A673 (cell line): Measurements from ENCODE around the gene WNK2. TPM values are rescaled to one million over a fixed set of nuclear protein-coding genes. Genes with fewer than 3 reads are reported as not detected.
"Not testable (repeated sequence)": the region's sequence is repeated elsewhere in the genome, so short reads cannot be mapped to it uniquely, and the experiment has no call there.

ENCODE experiments used
- BruUV-seq: library from RNA; stranded (reverse); fragments of 400-500 nt; replicated peaks from 2 replicates; lab custom pipeline; 2021; lab: Mats Ljungman, UMichigan
- CTCF ChIA-PET: fragments of 300-600 bp; sonication (Branson Sonifier 250); formaldehyde crosslinking; loops from one replicate; lab custom pipeline; 2022; ENCODE audit warnings: antibody characterized with exemption; lab: Charles Lee
- POLR2A ChIA-PET: fragments of 300-600 bp; sonication (Branson Sonifier 250); formaldehyde crosslinking; loops from one replicate; lab custom pipeline; 2022; ENCODE audit warnings: antibody characterized with exemption; ENCODE audit not compliant: low non-redundant PET; lab: Charles Lee
- DNase-seq: peaks from one replicate; pipeline ENCODE4 v3.0.0-alpha.2; 2015; ENCODE audit warnings: low spot score
- H3K27ac ChIP-seq: fragments of 200-600 bp; sonication (generic); 2 replicates; pipeline ENCODE4 v1.5.1; 2016; ENCODE audit warnings: mixed run types, low read depth, mild to moderate bottlenecking, mixed read lengths, antibody characterized with exemption, low read length; ENCODE audit not compliant: poor library complexity, severe bottlenecking
- H3K27me3 ChIP-seq: fragments of 200-600 bp; sonication (generic); replicated peaks from 2 replicates; pipeline ENCODE4 v1.6.1; 2017; ENCODE audit warnings: mixed run types, low read depth, mild to moderate bottlenecking, mixed read lengths, antibody characterized with exemption, low read length; ENCODE audit not compliant: insufficient read depth, poor library complexity
- H3K36me3 ChIP-seq: fragments of 200-600 bp; sonication (generic); 2 replicates; pipeline ENCODE4 v1.6.1; 2016; ENCODE audit warnings: mixed run types, mild to moderate bottlenecking, mixed read lengths, antibody characterized with exemption, low read length; ENCODE audit not compliant: insufficient read depth, poor library complexity, severe bottlenecking
- H3K4me1 ChIP-seq: fragments of 200-600 bp; sonication (generic); 2 replicates; pipeline ENCODE4 v1.6.1; 2017; ENCODE audit warnings: mixed run types, mild to moderate bottlenecking, mixed read lengths, antibody characterized with exemption, low read length; ENCODE audit not compliant: insufficient read depth, poor library complexity, severe bottlenecking
- H3K4me3 ChIP-seq: fragments of 200-600 bp; sonication (generic); 2 replicates; pipeline ENCODE4 v1.5.1; 2016; ENCODE audit warnings: low read depth, mixed run types, mild to moderate bottlenecking, mixed read lengths, low read length; ENCODE audit not compliant: poor library complexity, severe bottlenecking
- H3K9me3 ChIP-seq: fragments of 200-600 bp; sonication (generic); 2 replicates; pipeline ENCODE4 v1.6.1; 2016; ENCODE audit warnings: mixed run types, low read depth, mild to moderate bottlenecking, mixed read lengths, antibody characterized with exemption, low read length; ENCODE audit not compliant: poor library complexity, severe bottlenecking
- CTCF ChIP-seq: fragments of 300-800, 200-600 bp; sonication (generic); conservative IDR thresholded peaks from 2 replicates; pipeline ENCODE4 v1.5.1; 2017; ENCODE audit warnings: low read depth, mild to moderate bottlenecking, antibody characterized with exemption, low read length, moderate library complexity, mixed read lengths
- EZH2 ChIP-seq: fragments of 200-600 bp; sonication (generic); IDR thresholded peaks from 2 replicates; pipeline ENCODE4 v1.6.1; 2017; ENCODE audit warnings: borderline replicate concordance, low read depth, mild to moderate bottlenecking, mixed read lengths, antibody characterized with exemption, low read length; ENCODE audit not compliant: poor library complexity, severe bottlenecking
- intact Hi-C: fragments of 100-400 bp; cut with micrococcal nuclease; formaldehyde crosslinking; loops from one replicate; pipeline ENCODE4 v1.10.0; 2022; ENCODE audit not compliant: unreplicated experiment
- total RNA-seq: library from RNA; stranded (reverse); gene quantifications from 2 replicates; pipeline ENCODE4 v1.2.3, GENCODE V29; 2021

Gene WNK2
- total RNA-seq, 1 experiment from 2014 or later: 9.6 TPM

- BruUV-seq: no TSS peak
- TF ChIP-seq EZH2 (no peak), CTCF (no peak)
Measured at GRCh38 chr9:93345643-93346230, 161.8 kb downstream of the WNK2 start.

GRCh38 chr9:93346231-93347112 is 162.5 kb downstream of the WNK2 start:
- Histone ChIP-seq H3K4me3 (no peak overlapping the region), H3K4me1 (no peaks in the 10 kb centered on the region), H3K27ac (no peak overlapping the region), H3K27me3 (peaks cover 23% of the 10 kb centered on the region), H3K9me3 (no peaks in the 10 kb centered on the region), H3K36me3 (no peaks in the 10 kb centered on the region)
- DNase-seq: no peak
- ChIA-PET CTCF (no interaction called here), POLR2A (interaction anchor here (0.7 kb wide), 1 partner anchor 171 kb away, joined by 3 read pairs; no protein-coding TSS in a partner anchor)
- intact Hi-C loops: no loop called here
- BruUV-seq: no TSS peak
- TF ChIP-seq EZH2 (peak; percentile 71), CTCF (no peak)

More at GRCh38 chr9:93345643-93346230, 161.8 kb downstream of the WNK2 start:
- Histone ChIP-seq H3K4me1 (no peaks in the 10 kb centered on the region), H3K27me3 (peaks cover 23% of the 10 kb centered on the region), H3K9me3 (no peaks in the 10 kb centered on the region), H3K36me3 (no peaks in the 10 kb centered on the region), H3K27ac (no peak overlapping the region), H3K4me3 (no peak overlapping the region)
- intact Hi-C loops: no loop called here
- ChIA-PET CTCF (no interaction called here), POLR2A (interaction anchor here (0.7 kb wide), 1 partner anchor 172 kb away, joined by 3 read pairs; no protein-coding TSS in a partner anchor)
- no peak for DNase-seq

DNA sequence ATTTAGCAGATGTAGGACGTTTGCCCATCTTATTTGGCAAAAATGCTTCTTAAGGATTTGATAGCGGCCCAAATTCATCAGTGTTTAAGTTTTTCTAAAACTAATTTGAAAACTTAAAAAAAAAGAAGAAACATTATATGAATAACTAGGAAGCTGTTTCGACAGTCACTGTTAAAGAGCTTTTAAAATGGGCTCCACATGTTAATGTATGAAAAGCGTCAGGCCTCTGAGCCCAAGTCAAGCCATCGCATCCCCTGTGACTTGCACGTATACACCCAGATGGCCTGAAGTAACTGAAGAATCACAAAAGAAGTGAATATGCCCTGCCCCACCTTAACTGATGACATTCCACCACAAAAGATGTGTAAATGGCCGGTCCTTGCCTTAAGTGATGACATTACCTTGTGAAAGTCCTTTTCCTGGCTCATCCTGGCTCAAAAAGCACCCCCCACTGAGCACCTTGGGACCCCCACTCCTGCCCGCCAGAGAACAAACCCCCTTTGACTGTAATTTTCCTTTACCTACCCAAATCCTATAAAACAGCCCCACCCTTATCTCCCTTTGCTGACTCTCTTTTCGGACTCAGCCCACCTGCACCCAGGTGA is 163.5 kb downstream of the WNK2 start:
- H3K9me3 ChIP-seq, H3K4me1 ChIP-seq, BruUV-seq, CTCF ChIA-PET, H3K27ac ChIP-seq, intact Hi-C loops, DNase-seq, H3K36me3 ChIP-seq, H3K4me3 ChIP-seq, POLR2A ChIA-PET: not testable (repeated sequence)
- H3K27me3 ChIP-seq: peaks cover 23% of the 10 kb centered on the region

DNA sequence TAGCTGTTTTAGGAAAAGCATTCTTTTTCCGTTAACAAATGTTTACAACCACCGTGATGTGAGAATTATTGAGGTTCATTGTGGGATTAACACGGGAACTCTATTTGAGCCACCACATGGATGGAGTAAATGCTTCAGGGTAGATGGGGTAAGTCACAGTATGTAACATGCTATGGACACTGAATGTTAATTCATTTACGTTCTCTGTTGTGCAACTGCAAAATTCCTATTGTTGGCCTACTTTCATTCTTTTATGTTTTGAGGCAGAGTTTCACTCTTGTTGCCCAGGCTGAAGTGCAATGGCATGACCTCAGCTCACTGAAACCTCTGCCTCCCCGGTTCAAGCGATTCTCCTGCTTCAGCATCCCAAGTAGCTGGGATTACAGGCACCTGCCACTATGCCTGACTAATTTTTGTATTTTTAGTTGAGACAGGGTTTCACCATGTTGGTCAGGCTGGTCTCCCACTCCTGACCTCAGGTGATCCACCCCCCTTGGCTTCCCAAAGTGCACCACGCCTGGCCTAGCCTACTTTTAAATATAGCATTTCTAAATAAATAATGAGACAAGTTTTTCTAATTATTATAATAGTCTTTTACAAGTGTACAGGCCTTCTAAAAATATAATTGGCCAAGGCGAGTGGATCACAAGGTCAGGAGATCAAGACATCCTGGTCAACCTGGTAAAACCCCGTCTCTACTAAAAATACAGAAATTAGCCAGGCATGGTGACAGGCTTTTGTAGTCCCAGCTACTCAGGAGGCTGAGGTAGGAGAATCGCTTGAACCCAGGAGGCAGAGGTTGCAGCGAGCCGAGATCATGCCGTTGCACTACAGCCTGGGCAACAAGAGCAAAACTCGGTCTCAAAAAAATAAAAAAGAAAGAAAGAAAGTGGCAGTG is 169.7 kb downstream of the WNK2 start:
- DNase-seq, H3K9me3 ChIP-seq, H3K4me3 ChIP-seq, H3K27me3 ChIP-seq, CTCF ChIA-PET, BruUV-seq, H3K27ac ChIP-seq, POLR2A ChIA-PET, H3K36me3 ChIP-seq, intact Hi-C loops, H3K4me1 ChIP-seq: not testable (repeated sequence)
